ENCODE data around the gene CBX8. TPM values are rescaled to one million over a fixed set of nuclear protein-coding genes. Genes with fewer than 3 reads are reported as not detected.
"Not testable (repeated sequence)": the region's sequence is repeated elsewhere in the genome, so short reads cannot be mapped to it uniquely, and the experiment has no call there.

CBX8 gene
- total and polyA plus RNA-seq, 2 of the 13 experiments (the other 11 are each of a cell fraction or from before 2014, with no cell fraction given): 0.34 to 12.6 TPM

GRCh38 chr17:79774561-79774975 is 22.3 kb downstream of the CBX8 start (continued):
- TF ChIP-seq HOXA3 (CRISPR knock-in tag; IDR thresholded peaks at IDR 0.05): peak; percentile 21; the same call in 1 of the 2 replicates

GRCh38 chr17:79772726-79773125 is 24.2 kb downstream of the CBX8 start:
- Histone ChIP-seq H3K4me1 (ENCODE audit: insufficient read depth, low read length) (peaks cover 59% of the 10 kb centered on the region), H3K27me3 (ENCODE audit: control insufficient read depth in 1 of 2, insufficient read depth in 2 of 2, low read length in 2 of 2) (peaks cover 6 to 32% of the 10 kb centered on the region in 2 experiments; a peak in 4 of 5 replicates)
- CTCF ChIA-PET (ENCODE audit: low intra/inter-chr PET ratio, low total read pairs); DNase-seq (ENCODE audit: low spot score); H3K4me3 ChIP-seq (replicated peaks in 1 of 3; ENCODE audit: insufficient read depth in 1 of 3, low read depth in 2 of 3, low read length in 3 of 3); H3K9ac ChIP-seq (ENCODE audit: insufficient read depth, low read depth, low read length); H3K36me3 ChIP-seq (replicated peaks in 1 of 2; ENCODE audit: control insufficient read depth in 1 of 2, insufficient read depth in 2 of 2, low read length in 2 of 2); ATAC-seq; BruUV-seq (replicated peaks); intact Hi-C loops (cut with micrococcal nuclease; ENCODE audit: unreplicated experiment); POLR2A ChIA-PET; in situ Hi-C loops (cut with HindIII; ENCODE audit: extremely low pct_ligation_motif_present, low pct_unique_long_range_greater_than_20kb); H3K9me3 ChIP-seq (ENCODE audit: low read length); H3K79me2 ChIP-seq (ENCODE audit: insufficient read depth, low read length); H3K4me2 ChIP-seq (ENCODE audit: low read depth, low read length); H3K27ac ChIP-seq (ENCODE audit: extremely low read length, insufficient read depth, low read length); FAIRE-seq; H4K20me1 ChIP-seq (ENCODE audit: insufficient read depth, low read length); H2AFZ ChIP-seq (ENCODE audit: low read length): not testable (repeated sequence)
- WGBS (ENCODE audit: low lambda C conversion rate): 38% methylated on average over 9 of the region's 9 CpGs

- Histone ChIP-seq H3K36me3 (replicated peaks in 1 of 2; ENCODE audit: control insufficient read depth in 1 of 2, insufficient read depth in 2 of 2, low read length in 2 of 2) (no peaks in the 10 kb centered on the region), H3K27me3 (ENCODE audit: control insufficient read depth in 1 of 2, insufficient read depth in 2 of 2, low read length in 2 of 2) (peaks cover 6 to 34% of the 10 kb centered on the region in 2 experiments), H3K4me2 (ENCODE audit: low read depth, low read length) (no peak overlapping the region), H4K20me1 (ENCODE audit: insufficient read depth, low read length) (no peaks in the 10 kb centered on the region), H3K9ac (ENCODE audit: insufficient read depth, low read depth, low read length) (no peak overlapping the region), H3K4me3 (replicated peaks in 1 of 3; ENCODE audit: insufficient read depth in 1 of 3, low read depth in 2 of 3, low read length in 3 of 3) (no peak overlapping the region), H3K27ac (ENCODE audit: extremely low read length, insufficient read depth, low read length) (no peak overlapping the region), H3K9me3 (ENCODE audit: low read length) (no peaks in the 10 kb centered on the region; the same call in 1 of the 2 replicates), H2AFZ (ENCODE audit: low read length) (no peak overlapping the region), H3K4me1 (ENCODE audit: insufficient read depth, low read length) (peaks cover 47% of the 10 kb centered on the region), H3K79me2 (ENCODE audit: insufficient read depth, low read length) (no peaks in the 10 kb centered on the region)
- FAIRE-seq (no peak), ATAC-seq (no peak), DNase-seq (ENCODE audit: low spot score) (no peak)
- WGBS (ENCODE audit: low lambda C conversion rate): 46% methylated on average over 6 of the region's 6 CpGs
- TF ChIP-seq BCL3 (CRISPR knock-in tag; IDR thresholded peaks at IDR 0.05) (no peak), ZNF781 (CRISPR knock-in tag; IDR thresholded peaks at IDR 0.05; ENCODE audit: borderline replicate concordance, not compliant biosample characterization) (no peak), ARID2 (CRISPR knock-in tag; IDR thresholded peaks at IDR 0.05; ENCODE audit: borderline replicate concordance) (no peak), SRF (IDR thresholded peaks at IDR 0.05; ENCODE audit: low read depth, low read length) (no peak), BRCA1 (CRISPR knock-in tag; IDR thresholded peaks at IDR 0.05) (no peak), U2AF1 (optimal IDR thresholded peaks at IDR 0.05; ENCODE audit: low read depth, low read length) (no peak), HHEX (CRISPR knock-in tag; IDR thresholded peaks at IDR 0.05) (no peak), ZNF563 (CRISPR knock-in tag; IDR thresholded peaks at IDR 0.05) (0 out of 2 replicates have a peak, but pooled peaks have one; percentile 24), THYN1 (CRISPR knock-in tag; IDR thresholded peaks at IDR 0.05; ENCODE audit: borderline replicate concordance, low read depth) (no peak), CBX2 (IDR thresholded peaks at IDR 0.05; ENCODE audit: low read depth, low read length) (no peak), CBX2 (CRISPR knock-in tag; IDR thresholded peaks at IDR 0.05; ENCODE audit: low read depth) (no peak), SRSF4 (IDR thresholded peaks at IDR 0.05; ENCODE audit: low read depth, low read length, poor library complexity, severe bottlenecking) (no peak), ZNF121 (CRISPR knock-in tag; IDR thresholded peaks at IDR 0.05) (peak; percentile 85)
- in situ Hi-C loops (cut with HindIII; ENCODE audit: extremely low pct_ligation_motif_present, low pct_unique_long_range_greater_than_20kb) (no loop called here), intact Hi-C loops (cut with micrococcal nuclease; ENCODE audit: unreplicated experiment) (no loop called here)
- BruUV-seq (replicated peaks): no TSS peak
- CTCF ChIA-PET (ENCODE audit: low intra/inter-chr PET ratio, low total read pairs): no interaction called here
- POLR2A ChIA-PET: no interaction called here
Measured at GRCh38 chr17:79771276-79771675, 25.6 kb downstream of the CBX8 start.

Data from HepG2 (cell line).